ENCODE measurements around the gene ZNF362.

ZNF362 gene

GRCh38 chr1:33324677-33325575, 68.6 kb downstream of the ZNF362 start:
- no peak for DNase-seq (ENCODE audit: low read depth, low spot score)

- no peak for DNase-seq (ENCODE audit: low read depth, low spot score)
Measured at GRCh38 chr1:33326785-33327184, 70.5 kb downstream of the ZNF362 start.

DNA sequence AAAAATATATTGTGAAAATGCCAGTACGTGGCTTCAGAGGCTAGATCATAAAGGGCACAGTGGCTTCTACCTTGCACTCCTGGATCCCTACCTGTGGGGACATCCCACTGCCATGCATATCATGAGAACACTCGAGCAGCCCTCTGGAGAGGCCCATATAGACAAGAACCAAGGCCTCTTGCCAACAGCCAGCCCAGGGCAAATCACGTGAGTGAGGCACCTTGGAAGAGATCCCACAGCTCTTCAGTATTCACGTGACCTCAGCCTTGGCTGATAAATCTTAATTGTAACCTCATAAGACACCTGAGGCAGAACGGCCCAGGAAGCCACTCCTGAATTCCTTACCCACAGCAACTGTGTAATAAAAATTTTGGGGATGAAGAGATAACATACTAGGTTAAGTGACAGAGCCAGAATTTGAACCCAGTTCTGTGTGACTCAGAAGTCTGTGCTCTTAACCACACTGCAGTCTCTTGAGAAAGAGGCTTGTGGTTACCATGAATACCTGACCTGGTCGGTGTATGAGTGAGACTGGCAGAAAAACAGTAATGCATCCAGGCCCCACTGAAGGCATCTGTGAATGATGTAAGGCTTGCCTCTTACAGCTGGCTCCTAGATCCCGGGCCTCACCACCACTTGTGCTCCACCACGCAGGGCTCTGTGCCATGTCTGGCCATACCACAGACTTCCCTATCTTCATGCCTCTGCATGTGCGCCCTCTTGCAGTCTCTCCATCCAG, 71.5 kb downstream of the ZNF362 start:
- DNase-seq (ENCODE audit: low read depth, low spot score) = no peak

DNA sequence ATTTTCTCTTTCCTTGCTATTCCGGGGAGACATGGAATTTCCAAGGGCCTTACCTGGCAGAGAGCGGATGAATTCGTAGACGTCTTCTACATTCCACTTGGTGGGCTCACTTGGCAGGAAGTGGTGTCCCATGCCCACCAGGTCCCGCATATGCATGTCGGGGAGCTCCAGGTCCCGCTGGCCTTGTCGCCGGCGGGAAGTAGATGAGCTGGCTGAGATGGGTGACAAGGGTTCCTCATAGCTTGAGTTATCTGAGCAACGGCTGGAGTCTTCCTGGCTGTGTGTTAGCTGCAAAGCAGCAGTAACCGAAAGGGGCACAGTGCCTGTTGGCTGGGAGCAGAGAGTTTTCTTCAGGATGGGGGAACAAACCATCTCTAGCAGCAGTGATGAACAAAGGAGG, 72.5 kb downstream of the ZNF362 start:
- DNase-seq (ENCODE audit: low read depth, low spot score) = no peak

GRCh38 chr1:33329600-33330305, 73.5 kb downstream of the ZNF362 start:
- DNase-seq (ENCODE audit: low read depth, low spot score) = no peak

DNA sequence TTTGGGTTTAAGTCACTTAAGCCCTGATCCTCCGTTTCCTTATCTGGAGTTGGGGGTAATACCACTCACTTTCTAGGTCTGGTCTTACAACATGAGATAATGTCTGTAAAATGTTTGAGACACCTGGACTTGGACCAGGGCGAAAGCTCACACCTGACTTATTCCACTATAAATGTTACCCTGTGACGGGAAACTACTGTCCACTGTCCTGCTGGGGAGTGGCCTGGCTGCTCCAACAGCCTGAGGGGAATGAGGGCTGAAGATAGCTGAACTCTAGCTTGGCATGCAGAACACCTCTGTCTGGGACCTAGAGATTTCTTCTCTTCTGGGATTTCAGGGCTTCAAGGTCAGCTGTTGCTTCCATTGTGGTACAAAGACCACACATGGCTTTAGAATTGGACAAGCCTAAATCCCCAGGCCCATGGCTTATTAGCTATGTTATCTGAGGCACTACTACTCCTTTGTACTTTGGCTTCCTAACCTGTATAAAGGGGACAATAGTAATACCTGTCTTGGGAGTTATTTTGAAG, 74.1 kb downstream of the ZNF362 start:
- DNase-seq (ENCODE audit: low read depth, low spot score) = no peak

- DNase-seq (ENCODE audit: low read depth, low spot score) = no peak
Measured at GRCh38 chr1:33330906-33331305, 74.6 kb downstream of the ZNF362 start.

DNA sequence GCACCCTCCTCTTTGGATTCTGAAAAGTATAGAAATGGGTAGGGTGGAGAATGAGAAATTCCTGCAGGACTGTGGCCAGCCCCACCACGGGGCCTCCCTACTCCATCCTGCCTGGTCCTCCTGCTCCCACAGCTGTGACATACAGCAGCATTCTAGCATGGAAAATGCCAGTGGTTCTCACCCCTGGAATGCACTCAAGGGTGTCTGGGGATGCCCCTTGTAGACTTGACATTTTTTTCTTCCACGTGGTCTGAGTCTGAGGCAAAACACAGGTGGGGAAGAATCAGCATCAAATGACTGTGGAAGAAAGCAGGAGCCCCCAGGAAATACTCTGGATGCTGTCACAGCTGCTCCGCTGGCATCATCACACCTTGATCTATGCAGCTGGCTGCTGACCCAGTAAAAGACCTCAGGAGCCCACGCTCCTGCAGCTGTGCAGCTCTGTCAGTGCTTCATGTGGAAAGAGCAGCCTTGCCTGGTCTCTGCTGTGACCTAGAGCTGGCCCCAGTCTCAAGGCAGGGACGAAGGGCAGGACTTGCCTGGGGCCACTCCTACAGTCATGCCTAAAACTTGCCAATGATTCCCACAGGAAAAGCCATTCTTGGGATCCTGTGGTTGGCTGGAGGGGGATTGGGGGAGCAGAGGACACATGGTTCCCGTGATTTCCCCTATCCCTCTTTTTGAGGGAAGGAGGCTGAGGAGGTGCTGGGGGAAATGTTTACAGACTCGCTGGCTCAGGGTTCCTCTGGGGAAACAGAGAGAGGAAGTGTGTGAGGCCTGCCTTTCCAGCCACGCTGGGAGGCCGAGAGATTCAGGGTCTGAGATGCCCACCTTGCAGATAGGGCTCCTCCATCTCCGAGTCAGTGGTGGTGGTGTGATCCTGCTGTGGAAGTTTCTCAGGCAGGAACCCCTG, 75.4 kb downstream of the ZNF362 start:
- no peak for DNase-seq (ENCODE audit: low read depth, low spot score)

DNA sequence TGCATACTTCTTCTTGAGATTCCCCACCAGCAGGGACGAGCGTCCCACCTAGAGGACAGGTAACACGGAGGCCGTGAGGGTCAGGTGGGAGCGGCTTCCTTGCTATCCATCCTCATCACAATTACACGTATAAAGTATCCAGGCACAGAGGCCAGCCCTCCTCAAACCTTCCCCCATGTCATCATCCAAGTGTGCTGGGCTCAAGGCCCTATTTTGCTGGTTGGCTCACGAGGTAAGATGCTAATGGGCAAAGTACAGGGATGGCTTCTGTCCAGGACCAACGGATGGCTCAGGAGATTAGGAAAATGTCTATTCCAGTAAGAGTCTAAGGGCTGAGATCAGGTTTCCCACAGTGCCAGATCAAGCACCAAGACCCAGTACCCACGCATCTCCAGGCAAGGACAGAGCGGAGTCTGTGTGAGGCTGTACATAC, 76.1 kb downstream of the ZNF362 start:
- DNase-seq (ENCODE audit: low read depth, low spot score) = no peak

DNA sequence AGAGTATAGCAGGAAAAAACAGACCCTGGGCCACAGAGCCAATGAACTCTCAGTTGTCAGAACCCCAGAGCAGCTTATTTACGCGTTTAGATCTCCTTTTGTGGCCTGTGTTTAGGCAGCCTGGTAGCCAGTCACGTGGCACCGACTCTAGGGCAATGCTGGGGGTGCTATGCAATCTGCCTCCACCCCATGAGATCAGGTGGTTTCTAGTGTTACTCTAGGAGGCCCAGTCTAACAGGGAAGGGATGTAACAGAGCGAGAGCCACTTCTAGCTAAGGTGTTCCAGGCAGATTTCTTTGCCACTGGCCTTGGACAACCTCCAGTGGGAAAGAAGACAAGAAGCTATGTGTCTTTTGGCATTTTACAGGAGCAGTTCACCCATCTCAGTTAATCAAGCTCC, 76.6 kb downstream of the ZNF362 start:
- DNase-seq (ENCODE audit: low read depth, low spot score) = no peak

GRCh38 chr1:33334081-33334552, 77.8 kb downstream of the ZNF362 start:
- no peak for DNase-seq (ENCODE audit: low read depth, low spot score)

DNA sequence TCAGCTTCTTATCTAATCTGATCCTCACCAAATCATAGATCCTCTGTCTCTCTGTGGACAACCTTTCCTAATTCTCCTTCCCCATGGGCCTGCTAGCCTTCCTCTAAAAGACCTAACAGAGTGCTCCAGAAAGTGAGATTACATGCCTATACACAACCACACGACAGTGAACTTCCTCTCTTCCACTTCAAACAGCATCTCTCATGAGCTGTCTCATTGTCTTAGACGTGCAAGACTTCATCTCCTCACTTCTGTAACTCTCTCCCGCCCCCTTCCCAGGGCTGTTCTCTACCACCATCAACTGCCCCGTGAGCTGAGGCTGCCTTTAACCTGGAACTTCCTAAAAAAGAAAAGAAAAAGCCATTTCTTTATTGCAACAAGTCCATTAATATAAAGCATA, 78.7 kb downstream of the ZNF362 start:
- no peak for DNase-seq (ENCODE audit: low read depth, low spot score)

DNA sequence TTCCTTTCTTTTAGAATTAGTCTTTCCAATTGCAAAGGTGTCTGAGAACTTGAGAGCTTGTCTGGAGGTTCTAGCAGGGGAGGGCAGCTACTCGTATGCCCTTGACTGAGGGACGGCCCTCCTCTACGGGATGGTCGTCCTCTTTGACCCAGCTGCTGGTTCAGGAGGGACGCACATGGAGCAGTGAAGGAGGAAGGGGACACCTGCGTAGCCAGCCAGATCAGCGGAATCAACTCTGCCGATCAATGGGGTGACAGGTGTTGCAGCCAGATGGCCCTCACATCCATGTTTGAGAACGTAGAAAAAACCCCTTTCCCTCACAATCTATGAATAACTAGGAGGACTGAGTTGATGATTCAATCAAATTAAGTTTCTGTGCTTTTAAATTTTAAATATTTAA, 80.3 kb downstream of the ZNF362 start:
- no peak for DNase-seq (ENCODE audit: low read depth, low spot score)

- DNase-seq (ENCODE audit: low read depth, low spot score) = no peak
Measured at GRCh38 chr1:33337441-33337840, 81.1 kb downstream of the ZNF362 start.

- no peak for DNase-seq (ENCODE audit: low read depth, low spot score)
Measured at GRCh38 chr1:33338048-33338439, 81.8 kb downstream of the ZNF362 start.

- DNase-seq (ENCODE audit: low read depth, low spot score) = peak; percentile 86
Measured at GRCh38 chr1:33338440-33339211, 82.3 kb downstream of the ZNF362 start.

GRCh38 chr1:33339413-33339812, 83.1 kb downstream of the ZNF362 start:
- DNase-seq (ENCODE audit: low read depth, low spot score) = no peak

GRCh38 chr1:33341190-33341589, 84.9 kb downstream of the ZNF362 start:
- DNase-seq (ENCODE audit: low read depth, low spot score) = no peak

GRCh38 chr1:33342041-33342723, 85.9 kb downstream of the ZNF362 start:
- DNase-seq (ENCODE audit: low read depth, low spot score) = peak; percentile 87

All from ELF-1 (cell line).